WTC11 (cell line): ENCODE measurements around the gene PRR15. TPM values are rescaled to one million over a fixed set of nuclear protein-coding genes. Genes with fewer than 3 reads are reported as not detected.

ENCODE experiments used
- ATAC-seq: fragments of 200-7000 bp; cut with Tn5 transposase; 2 replicates; pipeline ENCODE4 v1.10.0; 2021; ENCODE audit warnings: mild to moderate bottlenecking, moderate library complexity
- CTCF ChIA-PET: fragments of 300-600 bp; sonication (Branson Sonifier 250); formaldehyde crosslinking; loops from one replicate; lab custom pipeline; 2021; ENCODE audit warnings: antibody characterized with exemption; lab: Charles Lee
- POLR2A ChIA-PET: fragments of 350-600 bp; sonication (Branson Sonifier 250); formaldehyde crosslinking; loops from one replicate; lab custom pipeline; 2021; ENCODE audit warnings: antibody characterized with exemption; lab: Charles Lee
- DNase-seq: peaks from one replicate; pipeline ENCODE4 v3.0.0; 2021; ENCODE audit warnings: low spot score
- H3K27ac Mint-ChIP-seq: 2 replicates; pipeline ENCODE4 v1.8.0; 2021; ENCODE audit warnings: mixed read lengths
- H3K27me3 Mint-ChIP-seq: 2 replicates; pipeline ENCODE4 v1.8.0; 2021; ENCODE audit warnings: low read depth, mild to moderate bottlenecking, moderate library complexity, mixed read lengths
- H3K36me3 Mint-ChIP-seq: 2 replicates; pipeline ENCODE4 v1.8.0; 2021; ENCODE audit warnings: mixed read lengths
- H3K4me1 Mint-ChIP-seq: 2 replicates; pipeline ENCODE4 v1.8.0; 2022; ENCODE audit warnings: mixed read lengths
- H3K4me3 Mint-ChIP-seq: 2 replicates; pipeline ENCODE4 v1.8.0; 2021; ENCODE audit warnings: mild to moderate bottlenecking, moderate library complexity, mixed read lengths
- H3K9me3 Mint-ChIP-seq: 2 replicates; pipeline ENCODE4 v1.8.0; 2021; ENCODE audit warnings: mixed read lengths
- CREB1 ChIP-seq: sonication (generic); formaldehyde crosslinking; IDR thresholded peaks from 2 replicates; pipeline ENCODE4 v1.8.0; 2023; ENCODE audit warnings: mild to moderate bottlenecking, missing genetic modification reagents
- ESRRA ChIP-seq: sonication (generic); formaldehyde crosslinking; IDR thresholded peaks from 2 replicates; pipeline ENCODE4 v1.8.1; 2022; ENCODE audit warnings: mild to moderate bottlenecking, missing genetic modification reagents, borderline replicate concordance
- FOXK1 ChIP-seq: sonication (generic); formaldehyde crosslinking; IDR thresholded peaks from 2 replicates; pipeline ENCODE4 v1.8.0; 2022; ENCODE audit warnings: mild to moderate bottlenecking, moderate library complexity, missing genetic modification reagents
- FOXP1 ChIP-seq: sonication (generic); formaldehyde crosslinking; IDR thresholded peaks from 2 replicates; pipeline ENCODE4 v1.8.0; 2022; ENCODE audit warnings: missing genetic modification reagents, mild to moderate bottlenecking, moderate library complexity, borderline replicate concordance
- HMGA2 ChIP-seq: fragments of 250-450 bp; sonication (Bioruptor Pico); IDR thresholded peaks from 2 replicates; pipeline ENCODE4 v1.4.0; 2021; ENCODE audit warnings: mild to moderate bottlenecking, moderate library complexity
- HMGXB4 ChIP-seq: sonication (generic); formaldehyde crosslinking; IDR thresholded peaks from 2 replicates; pipeline ENCODE4 v1.8.1; 2023; ENCODE audit warnings: mild to moderate bottlenecking, moderate library complexity, missing genetic modification reagents
- MYBL2 ChIP-seq: sonication (generic); formaldehyde crosslinking; IDR thresholded peaks from 2 replicates; pipeline ENCODE4 v1.8.1; 2023; ENCODE audit warnings: mild to moderate bottlenecking, moderate library complexity, missing genetic modification reagents
- NFYB ChIP-seq: sonication (generic); formaldehyde crosslinking; conservative IDR thresholded peaks from 2 replicates; pipeline ENCODE4 v1.8.0; 2022; ENCODE audit warnings: low read depth, missing genetic modification reagents
- PRDM15 ChIP-seq: sonication (generic); formaldehyde crosslinking; IDR thresholded peaks from 2 replicates; pipeline ENCODE4 v1.8.0; 2022; ENCODE audit warnings: missing genetic modification reagents
- STAT6 ChIP-seq: sonication (generic); formaldehyde crosslinking; conservative IDR thresholded peaks from 2 replicates; pipeline ENCODE4 v1.8.1; 2023; ENCODE audit warnings: mild to moderate bottlenecking, low read depth, missing genetic modification reagents, moderate library complexity
- ZNF396 ChIP-seq: fragments of 250-450 bp; sonication (Bioruptor Pico); IDR thresholded peaks from 2 replicates; pipeline ENCODE4 v1.8.0; 2021; ENCODE audit warnings: mild to moderate bottlenecking, moderate library complexity, borderline replicate concordance
- ZNF532 ChIP-seq: fragments of 250-450 bp; sonication (Bioruptor Pico); IDR thresholded peaks from 2 replicates; pipeline ENCODE4 v1.9.0; 2021; ENCODE audit warnings: mild to moderate bottlenecking, borderline replicate concordance
- total RNA-seq: library from RNA; stranded (reverse); gene quantifications from 3 replicates; pipeline ENCODE4 v1.2.3, GENCODE V29; 2021
- TF ChIP-seq, protein P1 (sequence below): fragments of 250-450 bp; sonication (Bioruptor Pico); IDR thresholded peaks from 2 replicates; pipeline ENCODE4 v1.9.0; 2021; ENCODE audit warnings: moderate library complexity, mild to moderate bottlenecking, inconsistent platforms, borderline replicate concordance
- TF ChIP-seq, protein P2 (sequence below): sonication (generic); formaldehyde crosslinking; IDR thresholded peaks from 2 replicates; pipeline ENCODE4 v1.8.1; 2023; ENCODE audit warnings: mild to moderate bottlenecking, missing genetic modification reagents, moderate library complexity
- TF ChIP-seq, protein P3 (sequence below): sonication (generic); formaldehyde crosslinking; IDR thresholded peaks from 2 replicates; pipeline ENCODE4 v1.8.1; 2023; ENCODE audit warnings: mild to moderate bottlenecking, missing genetic modification reagents, borderline replicate concordance

The PRR15 gene
- total RNA-seq, 1 experiment from 2014 or later: 21.2 TPM

DNA sequence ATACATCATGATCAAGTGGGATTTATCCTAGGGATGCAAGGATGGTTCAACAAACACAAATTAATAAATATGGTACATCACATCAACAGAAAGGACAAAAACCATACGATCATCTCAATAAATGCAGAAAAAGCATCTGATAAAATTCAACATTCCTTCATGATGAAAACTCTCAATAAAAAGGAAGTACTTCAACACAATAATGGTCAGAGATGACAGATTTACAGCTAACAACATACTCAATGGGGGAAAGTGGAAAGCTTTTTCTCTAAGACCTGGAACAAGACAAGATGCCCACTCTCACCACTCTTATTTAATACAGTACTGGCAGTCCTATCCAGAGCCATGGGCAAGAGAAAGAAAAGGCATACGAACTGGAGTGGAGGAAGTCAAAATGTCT lies 39.9 kb upstream of the PRR15 start (continued):
- TF ChIP-seq HMGXB4 (CRISPR knock-in tag): no peak
- TF ChIP-seq, protein P1, sequence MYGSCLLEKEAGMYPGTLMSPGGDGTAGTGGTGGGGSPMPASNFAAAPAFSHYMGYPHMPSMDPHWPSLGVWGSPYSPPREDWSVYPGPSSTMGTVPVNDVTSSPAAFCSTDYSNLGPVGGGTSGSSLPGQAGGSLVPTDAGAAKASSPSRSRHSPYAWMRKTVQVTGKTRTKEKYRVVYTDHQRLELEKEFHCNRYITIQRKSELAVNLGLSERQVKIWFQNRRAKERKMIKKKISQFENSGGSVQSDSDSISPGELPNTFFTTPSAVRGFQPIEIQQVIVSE: no peak
- no peak for TF ChIP-seq HMGA2 (CRISPR knock-in tag)
- no peak for TF ChIP-seq ZNF396 (CRISPR knock-in tag)

DNA sequence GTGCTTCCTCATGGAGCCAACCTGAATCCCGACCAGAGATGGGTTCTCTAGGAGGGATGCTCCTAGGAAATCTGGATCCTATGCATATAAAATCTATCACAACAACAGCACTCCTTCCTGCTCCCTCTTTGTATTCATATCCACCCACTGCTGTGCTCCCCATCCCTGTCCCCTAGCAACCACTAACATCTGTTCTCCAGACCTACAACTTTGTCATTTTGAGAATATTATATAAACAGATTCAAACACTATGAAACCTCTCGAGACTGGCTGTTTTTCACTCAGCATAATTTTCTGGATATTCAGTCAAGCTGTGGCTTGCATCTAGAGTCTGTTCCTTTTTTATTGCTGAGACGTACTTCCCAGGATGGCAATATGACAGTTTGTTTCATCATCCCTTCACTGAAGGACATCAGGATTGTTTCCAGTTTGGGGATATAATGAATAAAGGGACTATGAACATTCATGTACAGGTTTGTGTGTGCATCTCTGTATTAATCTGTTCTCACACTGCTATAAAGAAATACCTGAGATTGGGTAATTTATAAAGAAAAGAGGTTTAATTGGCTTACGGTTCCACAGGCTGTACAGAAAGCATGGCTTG lies 36.0 kb upstream of the PRR15 start:
- H3K4me1 Mint-ChIP-seq: peaks cover 11% of the 10 kb centered on the region
- TF ChIP-seq, protein P2, sequence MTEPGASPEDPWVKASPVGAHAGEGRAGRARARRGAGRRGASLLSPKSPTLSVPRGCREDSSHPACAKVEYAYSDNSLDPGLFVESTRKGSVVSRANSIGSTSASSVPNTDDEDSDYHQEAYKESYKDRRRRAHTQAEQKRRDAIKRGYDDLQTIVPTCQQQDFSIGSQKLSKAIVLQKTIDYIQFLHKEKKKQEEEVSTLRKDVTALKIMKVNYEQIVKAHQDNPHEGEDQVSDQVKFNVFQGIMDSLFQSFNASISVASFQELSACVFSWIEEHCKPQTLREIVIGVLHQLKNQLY: no peak
- TF ChIP-seq STAT6 (CRISPR knock-in tag): no peak
- no peak for TF ChIP-seq NFYB (CRISPR knock-in tag)
- TF ChIP-seq ESRRA (CRISPR knock-in tag): no peak
- no peak for TF ChIP-seq PRDM15 (CRISPR knock-in tag)
- no peak for TF ChIP-seq FOXK1 (CRISPR knock-in tag)
- TF ChIP-seq FOXP1 (CRISPR knock-in tag): no peak
- no peak for TF ChIP-seq MYBL2 (CRISPR knock-in tag)
- no peak for TF ChIP-seq HMGA2 (CRISPR knock-in tag)
- TF ChIP-seq, protein P3, sequence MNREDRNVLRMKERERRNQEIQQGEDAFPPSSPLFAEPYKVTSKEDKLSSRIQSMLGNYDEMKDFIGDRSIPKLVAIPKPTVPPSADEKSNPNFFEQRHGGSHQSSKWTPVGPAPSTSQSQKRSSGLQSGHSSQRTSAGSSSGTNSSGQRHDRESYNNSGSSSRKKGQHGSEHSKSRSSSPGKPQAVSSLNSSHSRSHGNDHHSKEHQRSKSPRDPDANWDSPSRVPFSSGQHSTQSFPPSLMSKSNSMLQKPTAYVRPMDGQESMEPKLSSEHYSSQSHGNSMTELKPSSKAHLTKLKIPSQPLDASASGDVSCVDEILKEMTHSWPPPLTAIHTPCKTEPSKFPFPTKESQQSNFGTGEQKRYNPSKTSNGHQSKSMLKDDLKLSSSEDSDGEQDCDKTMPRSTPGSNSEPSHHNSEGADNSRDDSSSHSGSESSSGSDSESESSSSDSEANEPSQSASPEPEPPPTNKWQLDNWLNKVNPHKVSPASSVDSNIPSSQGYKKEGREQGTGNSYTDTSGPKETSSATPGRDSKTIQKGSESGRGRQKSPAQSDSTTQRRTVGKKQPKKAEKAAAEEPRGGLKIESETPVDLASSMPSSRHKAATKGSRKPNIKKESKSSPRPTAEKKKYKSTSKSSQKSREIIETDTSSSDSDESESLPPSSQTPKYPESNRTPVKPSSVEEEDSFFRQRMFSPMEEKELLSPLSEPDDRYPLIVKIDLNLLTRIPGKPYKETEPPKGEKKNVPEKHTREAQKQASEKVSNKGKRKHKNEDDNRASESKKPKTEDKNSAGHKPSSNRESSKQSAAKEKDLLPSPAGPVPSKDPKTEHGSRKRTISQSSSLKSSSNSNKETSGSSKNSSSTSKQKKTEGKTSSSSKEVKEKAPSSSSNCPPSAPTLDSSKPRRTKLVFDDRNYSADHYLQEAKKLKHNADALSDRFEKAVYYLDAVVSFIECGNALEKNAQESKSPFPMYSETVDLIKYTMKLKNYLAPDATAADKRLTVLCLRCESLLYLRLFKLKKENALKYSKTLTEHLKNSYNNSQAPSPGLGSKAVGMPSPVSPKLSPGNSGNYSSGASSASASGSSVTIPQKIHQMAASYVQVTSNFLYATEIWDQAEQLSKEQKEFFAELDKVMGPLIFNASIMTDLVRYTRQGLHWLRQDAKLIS (CRISPR knock-in tag): no peak
- TF ChIP-seq CREB1 (CRISPR knock-in tag): no peak
- TF ChIP-seq ZNF532: no peak
- TF ChIP-seq, all 79 proteins: peak for 0
- Mint-ChIP-seq H3K4me3 (no peak overlapping the region), H3K36me3 (peaks cover 6% of the 10 kb centered on the region), H3K9me3 (peaks cover 10% of the 10 kb centered on the region), H3K27me3 (no peaks in the 10 kb centered on the region), H3K27ac (no peak overlapping the region)
- ChIA-PET POLR2A (no interaction called here), CTCF (no interaction called here)
- DNase-seq: no peak
- no peak for ATAC-seq
